GM18870 (cell line): Measurements from ENCODE around the gene MACROD2.

ENCODE experiments used
- ATAC-seq: cut with Tn5 transposase; IDR thresholded peaks from one replicate; pipeline ENCODE4 v1.9.1; 2021; ENCODE audit warnings: moderate library complexity; ENCODE audit not compliant: unreplicated experiment

The MACROD2 gene

DNA sequence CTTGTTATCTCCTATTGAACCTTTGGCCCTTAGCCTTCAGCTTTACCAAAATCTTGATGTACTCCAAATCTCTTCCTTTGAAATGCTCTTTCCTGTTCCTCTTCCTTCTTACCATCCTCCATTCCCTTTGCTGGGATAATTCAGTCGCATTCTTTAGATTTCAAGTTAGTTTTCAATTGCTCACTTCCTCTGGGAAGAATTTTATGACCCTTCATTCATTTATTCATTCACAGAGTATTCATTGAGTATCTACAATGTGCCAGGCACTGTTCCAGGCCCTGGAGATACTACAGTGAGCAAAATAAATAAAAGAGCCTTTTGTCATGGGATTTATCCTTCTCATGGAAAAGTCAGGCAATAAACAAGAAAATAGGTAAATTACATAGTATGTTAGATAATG, 890.3 kb downstream of the MACROD2 start:
- no peak for ATAC-seq

DNA sequence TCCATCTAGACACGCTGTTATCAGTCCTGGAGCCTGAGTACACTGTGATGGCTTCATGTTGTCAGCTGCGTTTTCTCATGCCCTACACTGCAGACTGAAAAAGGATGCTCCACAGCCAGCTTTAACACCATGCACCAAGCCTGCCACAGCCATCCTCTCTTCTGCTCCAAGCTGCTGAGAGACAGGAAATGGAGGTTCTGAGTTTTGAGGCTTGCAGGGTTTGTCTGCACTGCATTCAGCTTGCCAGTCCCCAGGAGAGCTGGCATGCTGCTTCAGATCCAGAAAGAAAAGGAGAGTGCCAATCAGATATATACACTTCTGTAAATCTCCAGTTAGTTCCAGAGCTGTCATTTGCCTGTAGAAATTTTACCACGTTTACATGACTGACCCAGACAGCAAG, 892.8 kb downstream of the MACROD2 start:
- no peak for ATAC-seq

DNA sequence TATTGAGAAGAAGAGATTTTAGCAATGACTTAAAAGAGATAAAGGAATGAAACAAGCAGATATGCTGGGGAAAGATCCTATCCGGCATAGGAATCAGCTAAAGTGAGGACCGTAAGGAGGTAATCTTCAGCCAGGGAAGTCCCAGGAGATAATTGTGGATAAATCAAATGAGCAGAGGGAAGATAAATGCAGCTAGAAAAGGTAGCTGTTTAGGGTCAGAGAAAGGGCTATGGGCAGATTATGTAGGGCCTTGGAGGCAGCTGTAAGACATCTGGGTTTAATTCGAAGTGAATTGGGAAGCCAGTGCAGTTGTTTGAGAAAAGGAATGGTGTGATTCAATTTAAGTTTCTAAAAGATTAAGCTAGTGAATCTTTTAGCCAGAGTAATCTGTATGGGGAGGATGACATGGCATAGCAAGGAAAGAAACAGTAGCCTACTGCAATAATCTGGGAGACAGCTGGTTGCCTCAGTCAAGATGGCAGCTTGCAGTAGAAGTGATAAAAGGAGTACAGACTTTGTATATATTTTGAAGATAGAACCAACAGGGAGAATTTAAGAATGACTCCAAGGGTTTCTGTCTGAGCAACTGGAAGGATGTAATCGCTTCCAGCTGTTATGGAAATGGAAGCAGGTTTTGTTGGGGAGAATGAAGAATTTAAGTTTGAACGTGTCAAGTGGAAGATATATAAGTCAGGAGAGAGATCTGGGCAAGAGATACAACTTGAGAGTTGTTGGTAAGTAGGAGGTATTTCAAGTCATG, 894.4 kb downstream of the MACROD2 start:
- ATAC-seq: no peak

DNA sequence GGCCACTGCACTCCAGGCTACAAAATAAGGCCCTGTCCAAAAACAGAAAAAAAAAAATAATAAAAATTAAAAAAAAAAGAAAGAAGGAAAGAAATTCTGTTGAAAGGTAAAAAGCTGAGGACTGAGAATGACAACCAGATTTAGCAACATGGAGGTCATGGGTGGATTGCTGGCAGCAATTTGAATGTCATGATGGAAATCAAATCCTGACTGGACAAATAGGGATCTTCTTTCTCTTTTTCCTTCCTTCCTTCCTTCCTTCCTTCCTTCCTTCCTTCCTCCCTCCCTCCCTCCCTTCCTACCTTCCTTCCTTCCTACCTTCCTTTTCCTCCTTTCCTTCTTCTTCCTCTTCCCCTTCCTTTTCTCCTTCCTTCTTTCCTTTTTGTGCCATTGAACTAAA, 895.4 kb downstream of the MACROD2 start:
- ATAC-seq: no peak

DNA sequence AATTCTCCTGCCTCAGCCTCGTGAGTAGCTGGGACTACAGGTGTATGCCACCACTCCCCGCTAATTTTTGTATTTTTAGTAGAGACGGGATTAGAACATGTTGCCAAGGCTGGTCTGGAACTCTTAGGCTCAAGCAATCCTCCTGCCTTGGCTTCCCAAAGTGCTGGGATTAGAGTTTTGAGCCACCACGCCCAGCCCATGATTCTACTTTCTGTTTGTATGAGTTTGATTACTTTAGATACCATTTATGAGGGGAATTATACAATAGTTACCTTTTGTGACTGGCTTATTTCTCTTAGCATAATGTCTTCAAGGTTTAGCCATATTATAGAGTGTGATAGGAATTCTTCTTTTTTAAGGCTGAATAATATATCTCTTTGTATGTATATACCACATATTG, 897.5 kb downstream of the MACROD2 start:
- ATAC-seq: no peak

DNA sequence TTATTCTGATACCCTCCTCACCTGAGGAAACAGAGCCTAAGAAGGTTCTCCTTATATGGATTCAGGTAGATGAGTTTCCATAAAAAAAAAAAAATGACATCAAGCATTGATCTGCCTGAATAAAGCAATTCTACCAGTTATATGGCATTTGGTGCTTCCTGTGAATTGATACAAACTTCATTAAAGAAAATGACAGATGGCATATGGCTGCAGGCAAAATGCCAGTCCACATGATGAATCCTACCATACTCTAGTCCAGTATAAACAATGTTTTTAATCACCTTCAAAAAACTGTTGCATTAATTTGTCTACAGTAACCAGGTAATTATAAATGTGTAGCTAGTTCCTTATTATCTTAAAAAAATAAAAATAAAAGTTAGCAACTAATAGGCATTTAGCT, 901.3 kb downstream of the MACROD2 start:
- no peak for ATAC-seq

DNA sequence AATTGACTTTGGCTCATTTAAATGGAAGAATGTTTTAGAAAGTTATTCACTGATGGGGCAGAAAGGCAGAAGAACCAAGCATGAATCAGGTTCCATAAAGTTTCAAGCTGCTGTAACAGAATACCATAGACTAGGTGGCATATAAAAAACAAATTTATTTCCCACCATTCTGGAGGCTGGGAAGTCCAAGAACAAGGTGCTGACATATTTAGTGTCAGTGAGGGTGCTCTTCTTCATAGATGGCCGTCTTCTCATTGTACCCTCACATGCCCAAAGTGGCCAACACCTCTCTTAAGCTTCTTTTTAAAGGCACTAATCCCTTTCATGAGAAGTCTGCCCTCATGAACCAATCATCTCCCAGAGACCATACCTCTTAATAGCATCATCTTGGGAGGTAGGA, 902.3 kb downstream of the MACROD2 start:
- no peak for ATAC-seq

DNA sequence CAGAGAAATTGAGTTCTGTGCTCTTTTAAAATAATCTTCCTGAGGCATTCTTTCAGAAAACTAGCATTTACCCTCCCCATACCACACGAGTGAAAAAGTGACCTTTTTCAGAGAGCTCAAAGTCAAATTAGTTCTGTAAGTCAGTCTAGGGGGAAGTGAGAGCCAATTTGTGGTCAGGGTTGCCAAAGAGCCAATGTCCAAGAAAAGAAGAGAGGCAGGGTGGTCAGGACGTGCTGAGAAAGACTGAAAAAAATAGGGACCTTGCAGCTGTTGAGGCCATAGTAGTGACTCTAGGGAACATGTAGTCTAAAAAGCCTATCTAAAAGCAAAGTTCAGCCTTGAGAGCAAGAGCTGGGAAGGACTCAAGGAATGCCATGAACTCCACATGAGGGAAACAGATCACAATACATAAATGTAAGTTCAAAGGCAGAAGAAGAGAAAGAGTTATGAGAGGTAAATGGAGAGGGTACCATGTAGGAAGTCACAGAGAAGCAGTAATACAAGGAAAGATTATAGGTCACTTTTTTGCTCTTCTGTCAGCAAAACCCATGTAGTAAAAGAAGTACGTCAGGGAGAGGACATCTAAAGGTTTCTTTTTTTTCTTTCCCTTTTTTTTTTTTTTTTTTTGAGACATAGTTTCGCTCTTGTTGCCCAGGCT, 907.2 kb downstream of the MACROD2 start:
- ATAC-seq: peak; percentile 97

DNA sequence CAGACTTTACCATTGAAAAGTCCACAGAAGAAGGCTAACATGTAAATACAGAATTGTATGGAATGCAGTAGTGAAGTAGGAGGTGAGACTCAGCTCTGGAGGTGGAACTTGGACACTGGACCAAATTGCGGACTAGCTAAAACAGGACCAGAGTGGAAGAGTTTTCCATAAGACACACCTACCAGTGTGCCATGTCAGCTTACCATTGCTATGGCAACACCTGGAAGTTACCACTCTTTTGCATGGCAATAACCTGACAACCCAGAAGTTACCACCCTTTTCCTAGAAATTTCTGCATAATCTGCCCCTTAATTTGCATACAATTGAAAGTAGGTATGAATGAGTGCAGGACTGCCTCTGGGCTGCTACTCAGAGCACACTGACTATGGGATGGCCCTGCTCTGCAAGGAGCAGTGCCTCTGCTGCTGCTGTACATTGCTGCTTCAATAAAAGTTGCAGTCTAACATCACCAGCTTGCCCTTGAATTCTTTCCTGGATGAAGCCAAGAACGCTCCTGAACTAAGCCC, 911.7 kb downstream of the MACROD2 start:
- no peak for ATAC-seq

DNA sequence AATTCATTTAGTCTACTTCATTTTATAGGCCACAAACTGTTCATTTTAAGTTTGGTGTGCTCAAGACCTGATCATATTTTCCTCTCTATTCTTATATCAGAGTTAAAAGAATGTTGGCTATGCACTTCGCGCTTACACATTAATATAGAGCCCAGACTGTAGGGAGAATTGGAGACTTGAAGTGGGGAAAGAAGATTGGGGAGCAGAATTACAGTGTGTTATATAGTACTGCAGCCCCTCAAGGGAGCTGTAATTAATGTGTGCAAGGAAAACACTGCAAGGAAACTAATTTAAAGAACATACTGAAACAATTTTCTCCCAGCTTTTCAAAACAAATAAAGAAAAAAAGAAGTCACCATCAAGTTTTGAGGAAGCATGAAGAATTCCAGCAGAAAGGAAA, 914.8 kb downstream of the MACROD2 start:
- ATAC-seq: no peak

DNA sequence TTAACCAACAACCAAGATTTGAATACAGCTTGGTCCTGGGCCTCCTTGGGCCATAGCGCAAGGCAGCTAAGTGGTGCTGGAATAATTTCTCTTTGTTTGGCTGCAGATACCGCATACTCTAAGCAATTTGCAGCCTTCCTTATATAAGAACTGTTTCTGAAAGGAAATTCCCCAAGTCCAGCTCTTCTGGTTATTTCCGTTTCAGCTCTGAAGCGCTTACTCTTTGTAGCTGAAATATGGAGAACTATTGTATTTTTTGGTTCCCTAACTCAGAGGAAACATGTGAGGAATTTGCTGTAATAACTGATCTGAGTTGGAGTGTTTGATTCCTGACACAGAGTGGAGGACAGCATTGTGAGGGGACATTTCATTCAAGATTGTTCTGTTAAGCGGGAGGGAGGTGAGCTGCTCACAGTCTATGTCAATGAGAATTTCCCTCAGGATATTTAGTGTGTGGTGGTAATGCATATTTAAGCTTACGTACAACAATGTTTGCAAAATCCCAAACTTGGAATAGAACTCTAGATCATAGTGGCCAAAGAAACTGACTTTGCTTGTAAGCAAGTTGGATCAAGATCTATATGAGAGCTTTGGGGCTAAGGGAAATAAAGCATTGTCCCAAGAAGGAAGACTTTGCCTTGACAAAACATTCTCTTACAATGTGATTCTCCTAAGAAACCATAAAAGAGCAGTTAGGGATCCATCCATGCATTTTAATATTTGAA, 918.7 kb downstream of the MACROD2 start:
- ATAC-seq: no peak

DNA sequence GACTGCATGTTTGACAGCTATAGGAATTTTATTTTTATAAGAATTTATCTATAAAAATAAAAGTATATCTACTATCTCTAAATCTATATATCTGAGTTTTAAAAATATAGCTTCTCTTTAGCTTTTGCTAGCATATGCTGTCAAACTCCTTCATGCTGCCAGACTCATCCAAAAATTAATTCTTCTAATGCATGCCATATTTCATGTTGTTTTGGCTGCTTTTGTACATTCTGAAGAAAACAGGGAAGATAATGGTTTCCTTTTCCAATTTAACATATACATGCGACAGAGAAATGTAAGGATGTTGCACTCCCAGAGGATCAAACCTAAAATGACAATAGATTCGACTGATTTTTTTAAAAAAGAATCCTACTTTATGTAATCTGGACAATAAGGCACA, 919.3 kb downstream of the MACROD2 start:
- no peak for ATAC-seq

DNA sequence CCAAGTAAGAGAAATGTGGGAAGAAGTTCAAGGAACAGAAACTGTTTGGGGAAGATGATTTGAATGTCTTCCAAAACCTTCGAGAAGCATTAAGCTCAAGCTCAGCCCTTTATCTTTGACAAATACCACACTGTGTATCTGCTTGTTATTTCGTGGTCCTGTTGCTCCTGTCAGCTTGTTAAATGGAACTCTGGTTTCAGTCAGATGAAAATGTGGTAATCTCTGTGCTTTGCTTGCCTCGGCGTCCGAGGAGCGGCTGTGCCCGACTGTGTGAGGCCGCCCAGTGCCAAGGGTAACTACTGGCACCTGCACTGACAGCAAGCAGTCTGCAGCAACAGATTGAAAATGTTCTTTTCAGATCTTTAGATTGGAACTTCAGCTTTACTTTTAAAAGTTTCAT, 920.0 kb downstream of the MACROD2 start:
- no peak for ATAC-seq

DNA sequence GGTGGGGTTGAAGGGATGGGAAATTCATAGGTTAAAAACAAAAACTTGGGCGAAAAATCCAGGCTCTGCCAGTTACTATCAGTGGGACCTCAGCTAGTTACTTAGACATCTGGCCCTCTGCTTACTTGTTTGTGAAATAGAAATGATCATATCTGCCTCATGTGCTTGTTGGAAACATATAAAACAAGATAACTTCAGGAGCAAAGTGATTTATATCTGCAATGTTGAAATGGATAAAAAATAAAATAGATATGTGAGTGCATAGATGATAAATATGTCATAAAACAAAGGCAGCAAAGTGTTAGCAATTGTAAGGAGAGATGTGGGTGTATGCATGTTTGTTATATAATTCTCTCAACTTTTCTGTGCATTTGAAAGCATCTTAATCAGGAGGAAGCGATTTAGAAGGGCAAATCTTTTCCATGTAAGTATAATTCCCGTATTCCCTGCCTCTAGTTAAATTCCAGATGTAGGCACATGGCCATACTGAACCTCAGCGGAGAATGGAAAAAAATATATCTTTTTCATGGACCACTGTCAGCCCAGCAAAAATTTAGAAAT, 921.1 kb downstream of the MACROD2 start:
- ATAC-seq: no peak

DNA sequence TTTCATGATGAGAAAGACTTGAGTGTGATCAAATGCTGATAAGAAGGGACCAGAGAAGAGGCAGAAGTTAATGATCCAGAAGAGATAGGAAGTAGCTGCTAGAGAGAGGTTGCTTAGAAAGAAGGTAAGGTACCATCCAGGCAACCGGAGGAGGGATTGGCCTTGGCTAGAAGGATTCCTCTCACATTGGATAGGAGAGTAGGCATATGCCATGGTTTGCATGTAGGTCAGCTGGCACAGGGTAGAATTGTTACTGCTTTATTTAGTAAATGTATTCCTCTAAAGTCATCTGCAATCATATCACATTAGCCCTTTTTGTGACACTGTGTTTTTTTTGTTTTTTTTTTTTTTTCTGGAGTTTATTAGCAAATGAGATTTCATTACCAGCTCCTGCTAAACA, 923.0 kb downstream of the MACROD2 start:
- no peak for ATAC-seq

DNA sequence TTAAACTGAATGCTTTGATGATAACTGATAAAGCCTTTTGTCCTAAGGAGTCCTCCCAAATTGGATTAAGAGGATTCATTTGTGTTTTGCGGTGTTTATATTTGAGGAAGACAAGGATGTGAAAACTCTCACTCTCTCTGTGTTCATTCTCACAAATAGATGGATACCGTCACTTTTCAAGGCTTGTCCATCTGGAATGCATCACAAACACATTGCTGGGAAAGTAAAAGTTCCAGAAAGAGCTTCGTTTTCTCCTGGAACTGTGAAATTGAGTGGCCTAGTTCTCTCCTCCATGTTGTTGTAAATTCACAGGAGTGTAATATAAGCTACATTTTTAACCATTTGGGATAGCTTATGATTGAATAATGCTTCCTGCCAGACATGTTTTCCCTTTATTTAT, 923.7 kb downstream of the MACROD2 start:
- ATAC-seq: no peak

DNA sequence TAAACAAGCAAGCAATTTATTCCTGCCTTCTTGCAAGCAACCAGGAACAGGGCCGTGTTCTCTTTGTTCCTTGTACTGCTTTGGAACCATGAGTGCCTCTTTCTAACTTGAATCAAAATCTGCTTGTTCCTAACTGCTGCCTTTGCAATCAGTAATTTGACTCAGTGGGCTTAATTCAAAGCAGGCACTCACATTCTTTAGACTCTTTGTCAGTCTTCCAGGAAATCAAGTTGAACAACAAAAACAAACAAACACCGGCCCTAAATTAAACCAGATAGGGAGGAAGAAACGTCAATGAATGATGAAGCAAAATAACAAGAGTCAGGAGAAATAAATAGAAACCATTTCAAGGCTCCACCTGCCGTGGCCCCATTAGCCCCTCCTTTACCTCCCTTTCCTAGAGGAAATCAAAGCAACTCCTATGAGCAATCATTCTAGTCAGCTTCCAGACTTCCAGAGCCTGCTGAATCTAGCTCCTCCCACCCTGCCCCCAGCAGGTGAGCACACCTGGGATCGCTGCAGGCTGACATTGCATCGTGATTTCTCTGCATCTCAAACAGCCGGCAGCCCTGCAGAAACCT, 924.3 kb downstream of the MACROD2 start:
- no peak for ATAC-seq

DNA sequence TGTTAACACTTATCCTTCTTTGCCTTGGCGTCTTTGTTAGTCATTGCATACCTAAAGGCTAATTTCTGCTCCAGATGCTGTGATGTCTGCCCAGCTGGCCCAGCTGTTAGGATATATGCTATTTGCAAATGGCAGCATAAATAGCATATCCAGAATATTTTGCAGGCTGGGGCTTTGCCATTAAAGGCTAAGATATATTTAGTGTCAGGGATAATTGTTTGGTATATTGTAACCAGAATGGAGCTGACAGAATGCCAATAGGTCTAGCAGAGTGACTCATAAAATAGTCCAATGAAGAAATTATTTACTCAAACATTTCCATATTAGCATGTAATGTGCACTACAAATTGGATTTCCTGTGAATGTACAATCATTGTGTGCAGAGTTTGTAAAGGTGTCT, 926.2 kb downstream of the MACROD2 start:
- ATAC-seq: no peak

DNA sequence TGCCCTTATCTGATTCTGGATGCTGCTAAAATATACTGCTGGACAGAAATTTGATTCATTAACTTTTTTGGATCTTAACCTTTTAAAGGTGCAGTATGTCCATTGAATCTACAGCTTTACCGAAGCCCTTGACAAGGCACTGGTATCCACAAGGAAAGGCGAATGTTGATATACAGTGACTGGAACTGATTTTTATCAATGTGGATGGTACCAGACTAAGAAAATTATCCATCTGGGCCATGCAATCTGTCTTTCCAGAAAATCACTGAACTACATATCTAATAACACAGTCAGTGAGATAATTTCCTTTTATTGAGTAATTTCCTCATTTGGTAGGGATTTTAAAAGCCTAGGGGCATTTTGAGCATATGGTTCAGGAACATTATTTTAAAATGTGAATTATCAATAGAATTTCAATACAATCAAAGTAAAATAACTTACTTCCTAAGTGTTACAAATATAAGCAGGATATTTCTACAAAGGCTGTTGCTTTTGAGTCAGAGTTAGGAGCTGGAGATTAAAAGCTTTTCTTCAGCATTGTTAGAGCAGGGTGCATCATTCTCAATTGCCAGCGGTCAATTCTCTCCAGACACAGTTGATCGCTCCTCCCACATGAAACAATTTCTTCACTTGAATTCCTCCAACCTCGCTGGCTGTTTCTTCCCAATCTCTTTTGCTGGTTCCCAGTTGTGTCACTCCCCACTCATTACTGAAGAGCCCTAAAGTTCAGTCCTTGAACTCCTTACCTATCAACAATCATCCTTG, 927.4 kb downstream of the MACROD2 start:
- no peak for ATAC-seq

DNA sequence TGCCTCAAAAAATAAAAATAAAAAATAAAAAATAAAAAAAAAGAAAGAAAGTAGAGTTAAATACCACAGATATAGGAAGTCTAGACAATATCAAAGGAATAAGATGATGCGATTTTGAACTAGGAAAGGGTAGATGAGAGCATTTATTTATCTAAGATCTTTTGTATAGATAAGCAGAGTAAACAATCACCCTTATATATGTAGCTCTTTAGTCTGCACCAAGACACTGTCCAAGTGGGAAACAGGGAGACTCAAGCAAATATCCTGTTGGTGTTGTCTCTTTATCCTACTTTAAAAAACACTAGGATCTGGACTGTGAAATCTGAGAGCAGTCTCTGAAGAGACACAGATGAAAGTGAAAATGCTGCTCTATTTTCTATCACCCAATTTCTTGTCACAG, 929.1 kb downstream of the MACROD2 start:
- ATAC-seq: no peak
